Measurements from ENCODE around the gene CYBA.
A peak's percentile ranks its signal among the peaks of the same experiment; 100 is the strongest.

Gene CYBA

GRCh38 chr16:88659160-88659559, 8.3 kb upstream of the CYBA start:
- no peak for DNase-seq

- DNase-seq: no peak
These were observed 7.9 kb upstream of the CYBA start for GRCh38 chr16:88658714-88659113.

- DNase-seq: no peak
These were observed 6.5 kb upstream of the CYBA start for GRCh38 chr16:88657371-88657770.

GRCh38 chr16:88656291-88656980, 5.6 kb upstream of the CYBA start:
- no peak for DNase-seq

DNA sequence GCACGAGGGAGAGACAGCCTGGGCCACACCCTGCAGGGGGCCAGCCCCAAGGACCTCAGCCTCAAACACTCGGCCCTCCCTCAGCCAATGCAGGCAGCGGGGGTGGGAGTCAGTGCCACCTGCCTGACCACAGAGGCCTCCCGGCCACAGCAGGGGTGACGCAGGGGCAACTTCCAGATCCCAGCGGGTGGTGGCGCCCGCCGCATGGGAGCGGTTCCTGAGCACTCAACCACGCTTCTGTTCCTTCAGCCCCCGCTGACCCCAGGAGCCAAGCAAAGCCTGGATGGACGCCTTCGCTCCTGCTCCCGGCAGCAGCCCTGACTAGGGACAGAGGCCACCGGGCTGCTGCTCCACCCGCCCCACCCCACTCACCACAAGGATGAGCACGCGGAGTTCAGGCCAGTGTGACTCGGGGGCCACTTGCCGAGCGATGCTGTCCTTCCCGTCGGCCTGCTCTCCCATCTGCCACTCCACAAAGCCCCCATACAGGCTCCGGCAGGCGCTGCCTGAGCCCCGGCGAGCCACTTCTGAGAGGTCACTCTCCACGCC, 5.0 kb upstream of the CYBA start:
- no peak for DNase-seq

- DNase-seq: no peak
These were observed 4.3 kb upstream of the CYBA start for GRCh38 chr16:88655053-88655732.

DNA sequence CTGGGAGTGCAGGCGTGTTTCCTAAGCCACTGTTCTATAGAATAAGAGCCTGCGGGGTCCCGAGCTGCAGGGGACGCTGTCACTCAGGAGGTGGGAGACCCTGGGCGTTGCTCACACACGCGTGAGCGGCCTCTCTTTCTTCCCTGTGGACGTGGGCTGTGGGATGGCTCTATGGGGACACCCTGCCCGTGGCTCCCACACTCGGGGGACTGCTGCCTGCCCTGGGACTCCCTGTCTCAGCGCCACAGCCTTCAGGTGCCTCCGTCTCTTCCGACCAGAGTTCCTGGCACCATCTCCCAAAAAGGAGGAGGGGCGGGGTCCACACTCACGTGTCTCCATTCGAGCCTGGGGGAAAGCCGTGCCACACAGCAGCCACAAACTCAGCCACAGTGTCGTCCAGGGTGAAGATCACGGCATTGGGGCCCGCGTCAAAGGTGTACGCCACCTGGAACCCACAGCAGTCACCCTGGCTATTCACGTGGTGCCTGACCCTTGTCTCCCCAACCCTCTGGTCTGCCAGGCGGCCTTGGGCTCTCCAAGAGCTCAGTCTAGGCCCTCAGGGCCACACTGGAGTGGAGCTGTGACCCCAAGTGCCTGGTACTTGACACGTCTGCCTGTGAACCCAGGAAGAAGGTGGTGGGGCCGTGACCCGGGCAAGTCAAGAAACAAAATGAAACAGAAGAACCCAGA, 3.7 kb upstream of the CYBA start:
- no peak for DNase-seq

GRCh38 chr16:88653596-88654362, 2.9 kb upstream of the CYBA start:
- no peak for DNase-seq

DNA sequence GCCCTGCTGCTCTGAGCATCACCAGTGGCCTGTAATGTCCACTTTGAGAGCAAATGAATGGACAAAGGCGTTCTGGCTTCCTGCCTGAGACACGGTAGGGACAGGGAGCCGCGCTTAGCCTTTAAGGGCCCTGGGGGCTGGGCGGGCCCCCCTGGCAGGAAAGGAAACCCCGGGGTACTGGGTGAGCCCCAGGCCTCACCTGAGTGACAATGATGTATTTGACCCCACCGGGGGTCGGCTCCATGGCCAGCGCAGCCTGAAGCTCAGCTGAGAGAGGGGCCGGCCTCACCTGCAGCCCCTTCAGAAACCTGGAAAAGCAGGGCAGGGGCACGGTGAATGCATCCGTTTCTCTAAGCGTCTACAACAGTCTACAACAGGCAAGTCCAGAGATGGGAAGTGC, 2.2 kb upstream of the CYBA start:
- no peak for DNase-seq

- DNase-seq: no peak
These were observed 1.9 kb upstream of the CYBA start for GRCh38 chr16:88652762-88653063.

GRCh38 chr16:88651989-88652761, 1.3 kb upstream of the CYBA start:
- no peak for DNase-seq

GRCh38 chr16:88651276-88651988, 579 bp upstream of the CYBA start:
- peak; percentile 69 for DNase-seq

GRCh38 chr16:88649924-88650748, 717 bp downstream of the CYBA start:
- peak; percentile 38 for DNase-seq

- DNase-seq: no peak
These were observed 1.5 kb downstream of the CYBA start for GRCh38 chr16:88649195-88649923.

GRCh38 chr16:88647178-88648070, 3.4 kb downstream of the CYBA start:
- no peak for DNase-seq

DNA sequence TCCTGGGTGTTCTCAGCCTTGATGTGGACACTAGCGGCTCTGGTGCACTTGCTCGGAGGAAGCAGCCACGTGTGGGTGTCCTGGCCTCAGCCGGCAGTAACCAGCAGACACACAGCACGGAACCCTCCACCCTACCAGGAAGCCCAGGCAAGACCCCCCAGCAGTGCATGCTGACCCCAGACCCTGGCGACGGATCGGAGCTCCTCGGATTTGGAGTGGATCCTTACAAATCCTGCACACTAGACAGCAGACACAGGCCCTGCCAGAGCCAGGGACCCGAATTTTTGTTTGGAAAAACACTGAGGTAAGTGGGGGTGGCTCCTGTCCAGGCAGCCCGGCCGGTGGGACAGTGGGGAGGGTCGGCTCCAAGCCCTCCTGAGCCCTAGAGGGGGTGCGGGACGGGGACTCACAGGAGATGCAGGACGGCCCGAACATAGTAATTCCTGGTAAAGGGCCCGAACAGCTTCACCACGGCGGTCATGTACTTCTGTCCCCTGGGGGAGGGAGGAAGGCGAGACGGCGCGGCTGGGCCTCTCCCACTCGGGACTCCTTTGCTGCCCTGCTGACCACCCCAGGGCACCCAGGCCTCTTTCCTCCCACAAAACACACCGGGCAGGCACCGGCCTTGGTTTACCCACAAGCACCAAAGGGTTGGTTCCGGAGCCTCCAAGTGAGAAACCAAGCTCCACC, 4.4 kb downstream of the CYBA start:
- DNase-seq: no peak

GRCh38 chr16:88645941-88646340, 4.9 kb downstream of the CYBA start:
- no peak for DNase-seq

GRCh38 chr16:88645455-88645854, 5.4 kb downstream of the CYBA start:
- DNase-seq: no peak

DNA sequence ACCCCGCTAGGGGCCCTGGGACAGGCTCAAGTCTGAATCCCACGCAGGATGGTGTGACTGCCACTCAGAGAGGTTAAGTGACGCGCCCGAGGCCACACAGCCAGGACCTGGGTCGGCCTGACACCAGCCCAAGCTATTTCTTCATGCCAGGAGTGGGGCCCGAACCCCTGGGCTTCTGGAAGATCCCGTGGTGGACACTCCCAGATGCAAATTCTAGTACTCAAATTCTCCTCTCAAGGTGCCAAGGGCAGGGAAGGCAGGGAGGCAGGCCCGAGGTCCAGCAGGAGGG, 7.3 kb downstream of the CYBA start:
- no peak for DNase-seq

Data from stimulated activated CD4-positive, alpha-beta T cell treated with anti-CD3 and anti-CD28 coated beads, Interleukin-4, amount 100 ng/mL, for 1 hour (primary cell).